22Rv1 (cell line): ENCODE data around the gene KCNG2.

ENCODE experiments used
- H3K27ac ChIP-seq: fragments of 450-650 bp; 2 replicates; pipeline ENCODE4 v1.5.1; 2017
- ZFX ChIP-seq: fragments of 450-650 bp; IDR thresholded peaks from 2 replicates; pipeline ENCODE4 v1.6.1; 2017; ENCODE audit warnings: antibody characterized with exemption, borderline replicate concordance
- TF ChIP-seq, protein P1 (sequence below): fragments of 450-650 bp; IDR thresholded peaks from 2 replicates; pipeline ENCODE4 v1.5.1; 2017; ENCODE audit warnings: mild to moderate bottlenecking

Gene KCNG2

DNA sequence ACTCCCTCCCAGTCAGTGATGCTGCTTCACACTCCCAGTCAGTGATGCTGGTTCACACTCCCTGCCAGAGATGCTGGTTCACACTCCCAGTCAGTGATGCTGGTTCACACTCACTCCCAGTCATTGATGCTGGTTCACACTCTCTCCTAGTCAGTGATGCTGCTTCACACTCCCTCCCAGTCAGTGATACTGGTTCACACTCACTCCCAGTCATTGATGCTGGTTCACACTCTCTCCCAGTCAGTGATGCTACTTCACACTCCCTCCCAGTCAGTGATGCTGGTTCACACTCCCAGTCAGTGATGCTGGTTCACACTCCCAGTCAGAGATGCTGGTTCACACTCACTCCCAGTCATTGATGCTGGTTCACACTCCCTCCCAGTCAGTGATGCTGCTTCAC lies 34.3 kb upstream of the KCNG2 start:
- no peak overlapping the region for H3K27ac ChIP-seq
- TF ChIP-seq ZFX = no peak
- TF ChIP-seq, protein P1, sequence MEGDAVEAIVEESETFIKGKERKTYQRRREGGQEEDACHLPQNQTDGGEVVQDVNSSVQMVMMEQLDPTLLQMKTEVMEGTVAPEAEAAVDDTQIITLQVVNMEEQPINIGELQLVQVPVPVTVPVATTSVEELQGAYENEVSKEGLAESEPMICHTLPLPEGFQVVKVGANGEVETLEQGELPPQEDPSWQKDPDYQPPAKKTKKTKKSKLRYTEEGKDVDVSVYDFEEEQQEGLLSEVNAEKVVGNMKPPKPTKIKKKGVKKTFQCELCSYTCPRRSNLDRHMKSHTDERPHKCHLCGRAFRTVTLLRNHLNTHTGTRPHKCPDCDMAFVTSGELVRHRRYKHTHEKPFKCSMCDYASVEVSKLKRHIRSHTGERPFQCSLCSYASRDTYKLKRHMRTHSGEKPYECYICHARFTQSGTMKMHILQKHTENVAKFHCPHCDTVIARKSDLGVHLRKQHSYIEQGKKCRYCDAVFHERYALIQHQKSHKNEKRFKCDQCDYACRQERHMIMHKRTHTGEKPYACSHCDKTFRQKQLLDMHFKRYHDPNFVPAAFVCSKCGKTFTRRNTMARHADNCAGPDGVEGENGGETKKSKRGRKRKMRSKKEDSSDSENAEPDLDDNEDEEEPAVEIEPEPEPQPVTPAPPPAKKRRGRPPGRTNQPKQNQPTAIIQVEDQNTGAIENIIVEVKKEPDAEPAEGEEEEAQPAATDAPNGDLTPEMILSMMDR = no peak

DNA sequence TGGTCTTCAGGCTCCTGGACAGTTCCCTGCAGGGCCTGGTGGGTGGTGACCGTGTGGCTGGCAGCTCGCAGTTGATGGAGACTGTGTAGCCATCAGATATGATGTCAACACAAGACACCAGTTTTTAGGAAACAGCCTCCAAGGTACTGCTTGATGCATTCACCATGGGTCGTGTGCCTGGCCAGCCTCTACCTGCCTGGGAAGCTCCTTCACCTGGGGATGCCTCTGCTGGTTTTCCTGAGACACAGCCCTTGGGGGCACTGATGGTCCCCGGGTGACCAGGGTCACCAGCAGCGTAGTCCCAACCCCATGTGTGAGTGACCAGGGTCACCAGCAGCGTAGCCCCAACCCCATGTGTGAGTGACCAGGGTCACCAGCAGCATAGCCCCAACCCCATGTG lies 33.6 kb upstream of the KCNG2 start:
- no peak overlapping the region for H3K27ac ChIP-seq
- TF ChIP-seq ZFX = no peak
- TF ChIP-seq, protein P1 = no peak

DNA sequence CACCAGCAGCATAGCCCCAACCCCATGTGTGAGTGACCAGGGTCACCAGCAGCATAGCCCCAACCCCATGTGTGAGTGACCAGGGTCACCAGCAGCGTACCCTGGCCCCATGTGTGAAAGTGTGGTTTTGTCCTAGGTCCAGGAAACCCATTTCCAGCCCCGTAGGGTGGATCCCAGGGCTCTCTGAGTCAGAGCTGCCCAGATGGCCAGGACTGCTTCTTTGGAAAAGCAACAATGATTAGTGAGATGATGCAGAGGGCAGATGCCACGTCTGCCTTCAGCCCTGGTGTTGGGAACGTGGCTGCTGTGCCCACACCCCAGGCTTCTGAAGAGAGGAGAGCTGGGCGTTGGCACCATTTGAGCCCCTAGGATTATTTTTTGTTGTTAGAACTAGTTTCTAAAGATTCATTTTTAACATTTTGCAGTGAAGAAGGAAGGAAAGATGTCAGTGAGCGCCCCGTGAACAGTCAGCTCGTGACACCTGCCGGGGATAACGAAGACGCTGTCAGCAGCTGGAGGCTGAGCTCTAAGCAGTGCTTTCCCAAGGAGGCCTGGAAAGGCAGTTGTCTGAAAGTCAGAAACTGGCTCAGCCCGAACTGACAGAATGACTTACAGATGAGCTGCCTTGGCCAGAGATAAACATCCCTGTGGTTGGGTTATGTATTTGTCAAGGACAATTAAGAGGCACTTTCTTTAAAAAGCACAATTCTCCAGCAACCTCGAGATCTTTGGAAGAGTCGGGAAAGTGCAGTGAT lies 32.1 kb upstream of the KCNG2 start:
- no peak overlapping the region for H3K27ac ChIP-seq
- TF ChIP-seq, protein P1 = no peak
- TF ChIP-seq ZFX = no peak

DNA sequence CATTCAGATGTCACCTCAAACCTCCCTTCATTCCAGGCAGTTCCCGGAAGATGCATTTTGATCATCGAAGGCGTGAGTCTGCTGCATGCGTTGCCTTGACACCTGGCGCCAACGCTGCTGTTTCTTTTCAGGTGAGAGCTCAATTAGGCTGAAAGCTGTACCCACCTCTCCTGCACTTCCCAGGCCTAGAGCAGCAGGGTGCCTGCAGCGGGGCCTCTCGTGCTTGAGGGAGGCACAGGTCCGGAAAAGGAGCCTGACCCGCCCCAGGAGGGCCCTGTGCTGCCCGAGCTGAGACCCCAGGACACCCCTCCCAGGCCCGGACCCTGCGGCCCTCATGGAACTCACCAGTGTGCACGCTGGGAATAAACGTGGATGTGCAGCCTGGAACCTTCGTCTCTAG lies 31.4 kb upstream of the KCNG2 start:
- TF ChIP-seq, protein P1 = no peak
- TF ChIP-seq ZFX = no peak
- no peak overlapping the region for H3K27ac ChIP-seq

DNA sequence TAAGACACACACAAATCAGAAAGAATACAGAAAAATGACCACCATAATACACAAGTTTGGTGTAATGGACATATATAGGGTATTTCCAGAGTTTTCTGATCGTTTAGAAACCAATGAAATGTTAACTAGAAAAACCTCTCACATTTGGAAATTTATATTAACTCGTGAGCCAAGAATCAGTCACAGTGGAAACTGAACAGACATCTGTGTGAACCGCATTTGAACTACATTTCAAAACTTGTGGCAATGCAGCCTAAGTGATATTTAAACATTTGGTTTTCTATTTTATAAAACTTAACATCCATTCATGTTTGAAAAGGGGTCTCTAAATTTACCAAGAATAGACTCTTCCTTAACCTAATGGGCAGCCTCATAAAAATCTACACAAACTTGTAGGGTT lies 29.0 kb upstream of the KCNG2 start:
- no peak overlapping the region for H3K27ac ChIP-seq
- no peak for TF ChIP-seq ZFX
- TF ChIP-seq, protein P1 = no peak

DNA sequence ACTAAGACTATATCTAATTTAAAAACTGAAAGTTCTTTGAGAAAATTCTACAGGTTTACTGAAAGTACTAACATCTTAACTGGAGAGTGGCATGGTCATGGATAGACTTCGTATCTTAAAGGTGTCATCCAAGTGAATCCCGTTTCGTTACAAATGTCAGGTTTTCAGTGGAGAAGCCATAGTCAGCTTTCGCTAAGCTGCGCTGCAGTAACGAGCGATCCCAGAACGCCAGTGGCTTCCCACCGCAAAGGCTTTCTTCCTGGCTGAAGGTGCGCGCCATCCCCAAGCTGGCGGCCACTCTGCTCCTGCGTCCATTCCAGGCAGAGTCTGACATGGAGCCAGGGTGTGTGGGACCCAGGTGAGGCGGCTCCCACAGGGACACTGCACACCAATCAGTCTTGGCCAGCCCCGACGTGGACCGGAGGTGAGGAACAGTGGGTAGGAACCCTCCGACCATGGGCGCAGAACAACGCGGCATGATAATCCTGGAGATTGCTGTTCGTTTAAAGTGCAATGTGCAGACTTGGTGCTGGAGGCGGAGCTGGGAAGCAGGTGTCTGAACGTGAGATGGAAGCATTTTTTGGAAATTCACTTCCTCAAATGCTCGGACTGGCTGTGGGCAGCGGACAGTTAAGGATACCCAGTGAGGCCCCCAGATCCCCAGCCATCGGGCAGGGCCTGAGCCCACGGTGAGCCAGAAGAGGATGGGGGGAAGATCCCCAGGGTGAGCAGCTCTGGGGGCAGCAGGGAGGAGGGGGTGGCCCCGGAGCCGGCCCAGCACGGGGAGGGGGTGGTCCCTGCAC lies 27.8 kb upstream of the KCNG2 start:
- no peak overlapping the region for H3K27ac ChIP-seq
- TF ChIP-seq, protein P1 = no peak
- no peak for TF ChIP-seq ZFX

DNA sequence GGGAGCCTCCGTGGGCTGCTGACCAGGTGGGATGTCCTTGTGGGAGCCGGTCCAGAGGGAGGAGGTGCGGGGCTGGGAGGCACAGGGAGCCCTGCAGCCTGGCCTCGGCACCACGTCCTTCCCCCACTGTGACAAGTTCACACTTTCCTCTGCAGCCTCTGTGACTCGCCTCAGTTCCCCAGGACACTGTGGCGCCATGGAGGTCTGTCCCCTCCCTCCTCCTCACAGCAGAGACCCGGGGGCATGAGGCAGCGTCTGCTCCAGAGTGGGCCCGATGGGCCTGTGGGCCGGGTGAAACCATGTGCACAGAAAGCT lies 27.3 kb upstream of the KCNG2 start:
- H3K27ac ChIP-seq = no peak overlapping the region
- no peak for TF ChIP-seq ZFX
- TF ChIP-seq, protein P1 = no peak
